ENCODE data around the gene MED27.

Gene MED27

DNA sequence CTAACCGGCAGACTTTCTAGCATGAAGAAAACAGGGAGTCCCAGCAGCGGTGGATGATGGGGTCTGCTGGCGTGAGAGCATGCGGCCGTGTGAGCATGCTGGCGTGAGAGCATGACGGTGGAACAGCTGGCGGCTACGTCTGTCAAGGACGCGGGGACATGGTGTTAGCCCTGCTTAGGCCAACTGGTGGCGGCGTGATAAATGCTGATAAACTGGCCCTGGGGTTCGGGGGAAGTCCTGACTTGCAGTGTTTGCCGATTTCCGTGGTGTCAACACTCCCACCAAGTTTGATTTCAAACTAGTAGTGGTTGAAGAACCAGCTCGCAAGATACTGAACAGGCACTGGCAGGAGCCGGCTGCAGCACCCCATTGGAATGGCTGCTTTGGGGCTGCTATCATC lies 217.4 kb downstream of the MED27 start:
- H2AFZ ChIP-seq (ENCODE audit: low read depth, low read length): no peak overlapping the region
- no peaks in the 10 kb centered on the region for H3K79me2 ChIP-seq (ENCODE audit: insufficient read depth, low read length)
- ATAC-seq (ENCODE audit: insufficient read depth, low read depth) (no peak), DNase-seq (no peak)
- no peak overlapping the region for H3K4me2 ChIP-seq (ENCODE audit: insufficient read depth, low read length)
- TF ChIP-seq CTCF (IDR thresholded peaks at IDR 0.05; ENCODE audit: borderline replicate concordance, extremely low read depth, low read length, poor library complexity, severe bottlenecking) (no peak), EZH2 (IDR thresholded peaks at IDR 0.05; ENCODE audit: borderline replicate concordance, low read depth, low read length, severe bottlenecking) (no peak)
- H3K27ac ChIP-seq (ENCODE audit: low read length): no peak overlapping the region
- no peaks in the 10 kb centered on the region for H3K4me1 ChIP-seq (ENCODE audit: insufficient read depth, low read length)
- no peaks in the 10 kb centered on the region for H3K27me3 ChIP-seq (ENCODE audit: insufficient read depth, low read length, poor library complexity)
- peaks cover 19% of the 10 kb centered on the region for H3K36me3 ChIP-seq (ENCODE audit: insufficient read depth, low read length)
- H4K20me1 ChIP-seq (ENCODE audit: insufficient read depth, low read length): no peaks in the 10 kb centered on the region
- no peak overlapping the region for H3K9ac ChIP-seq (ENCODE audit: low read depth, low read length)
- no peaks in the 10 kb centered on the region for H3K9me3 ChIP-seq (ENCODE audit: insufficient read depth, low read length, severe bottlenecking)
- H3K4me3 ChIP-seq (ENCODE audit: low read depth in 1 of 2, low read length in 2 of 2): no peak overlapping the region

DNA sequence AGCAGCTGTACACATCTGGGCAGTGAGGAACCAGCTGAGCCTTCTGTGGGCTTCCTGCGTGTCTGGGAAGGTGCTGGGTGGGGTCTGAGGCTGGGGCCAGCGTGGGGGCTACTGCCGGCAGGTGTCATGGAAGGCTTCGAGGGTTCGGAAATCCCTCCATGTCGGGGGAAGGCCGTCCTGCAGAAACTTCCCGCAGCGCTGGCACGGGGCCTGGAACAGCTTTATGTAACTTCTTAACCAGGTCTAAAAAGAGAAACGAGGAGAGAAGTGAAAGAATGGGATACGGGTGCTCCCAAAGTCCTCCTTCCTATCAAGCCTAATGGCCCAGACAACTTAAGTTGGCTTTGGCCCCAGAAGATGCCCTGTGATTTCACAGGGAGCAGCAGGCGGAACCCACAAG lies 219.2 kb downstream of the MED27 start:
- no peaks in the 10 kb centered on the region for H3K27me3 ChIP-seq (ENCODE audit: insufficient read depth, low read length, poor library complexity)
- TF ChIP-seq EZH2 (IDR thresholded peaks at IDR 0.05; ENCODE audit: borderline replicate concordance, low read depth, low read length, severe bottlenecking) (no peak), CTCF (IDR thresholded peaks at IDR 0.05; ENCODE audit: borderline replicate concordance, extremely low read depth, low read length, poor library complexity, severe bottlenecking) (no peak)
- H3K79me2 ChIP-seq (ENCODE audit: insufficient read depth, low read length): no peaks in the 10 kb centered on the region

GRCh38 chr9:131858147-131858546 lies 221.5 kb downstream of the MED27 start:
- Histone ChIP-seq H3K4me1 (ENCODE audit: insufficient read depth, low read length) (no peaks in the 10 kb centered on the region), H3K4me3 (ENCODE audit: low read depth in 1 of 2, low read length in 2 of 2) (no peak overlapping the region), H4K20me1 (ENCODE audit: insufficient read depth, low read length) (no peaks in the 10 kb centered on the region), H3K27me3 (ENCODE audit: insufficient read depth, low read length, poor library complexity) (no peaks in the 10 kb centered on the region), H3K9ac (ENCODE audit: low read depth, low read length) (no peak overlapping the region), H2AFZ (ENCODE audit: low read depth, low read length) (no peak overlapping the region), H3K4me2 (ENCODE audit: insufficient read depth, low read length) (no peak overlapping the region), H3K36me3 (ENCODE audit: insufficient read depth, low read length) (peaks cover 19% of the 10 kb centered on the region), H3K27ac (ENCODE audit: low read length) (no peak overlapping the region), H3K79me2 (ENCODE audit: insufficient read depth, low read length) (no peaks in the 10 kb centered on the region), H3K9me3 (ENCODE audit: insufficient read depth, low read length, severe bottlenecking) (no peaks in the 10 kb centered on the region)
- no peak for ATAC-seq (ENCODE audit: insufficient read depth, low read depth)
- no peak for DNase-seq
- TF ChIP-seq EZH2 (IDR thresholded peaks at IDR 0.05; ENCODE audit: borderline replicate concordance, low read depth, low read length, severe bottlenecking) (no peak), CTCF (IDR thresholded peaks at IDR 0.05; ENCODE audit: borderline replicate concordance, extremely low read depth, low read length, poor library complexity, severe bottlenecking) (no peak)

More for the DNA sequence above, 219.2 kb downstream of the MED27 start:
- no peak overlapping the region for H3K9ac ChIP-seq (ENCODE audit: low read depth, low read length)
- no peak overlapping the region for H3K27ac ChIP-seq (ENCODE audit: low read length)
- H3K4me3 ChIP-seq (ENCODE audit: low read depth in 1 of 2, low read length in 2 of 2): no peak overlapping the region
- no peaks in the 10 kb centered on the region for H3K9me3 ChIP-seq (ENCODE audit: insufficient read depth, low read length, severe bottlenecking)
- no peaks in the 10 kb centered on the region for H3K4me1 ChIP-seq (ENCODE audit: insufficient read depth, low read length)
- no peak overlapping the region for H2AFZ ChIP-seq (ENCODE audit: low read depth, low read length)
- no peak for ATAC-seq (ENCODE audit: insufficient read depth, low read depth)
- H4K20me1 ChIP-seq (ENCODE audit: insufficient read depth, low read length): no peaks in the 10 kb centered on the region
- H3K4me2 ChIP-seq (ENCODE audit: insufficient read depth, low read length): no peak overlapping the region
- no peak for DNase-seq
- peaks cover 19% of the 10 kb centered on the region for H3K36me3 ChIP-seq (ENCODE audit: insufficient read depth, low read length)

DNA sequence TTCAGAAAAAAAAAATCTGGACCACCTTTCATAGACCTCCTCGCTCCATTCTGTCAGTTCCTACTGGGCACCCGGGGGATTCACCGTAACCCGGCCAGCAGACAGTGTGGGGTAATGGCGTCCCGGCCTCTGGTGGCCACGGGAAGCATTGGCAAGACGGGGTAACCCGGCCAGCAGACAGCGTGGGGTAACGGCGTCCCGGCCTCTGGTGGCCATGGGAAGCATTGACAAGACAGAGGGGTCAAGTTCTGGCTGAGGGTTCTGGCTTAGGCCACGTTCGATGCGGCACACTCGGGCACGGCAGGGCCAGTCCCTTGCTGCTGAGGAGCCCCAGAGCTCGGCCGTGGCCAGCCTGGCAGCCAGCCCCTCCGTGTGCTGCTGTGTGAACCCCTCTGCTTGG lies 223.6 kb downstream of the MED27 start:
- Histone ChIP-seq H3K9me3 (ENCODE audit: insufficient read depth, low read length, severe bottlenecking) (no peaks in the 10 kb centered on the region), H2AFZ (ENCODE audit: low read depth, low read length) (no peak overlapping the region), H4K20me1 (ENCODE audit: insufficient read depth, low read length) (no peaks in the 10 kb centered on the region), H3K4me1 (ENCODE audit: insufficient read depth, low read length) (no peaks in the 10 kb centered on the region), H3K4me3 (ENCODE audit: low read depth in 1 of 2, low read length in 2 of 2) (no peak overlapping the region), H3K9ac (ENCODE audit: low read depth, low read length) (no peak overlapping the region), H3K79me2 (ENCODE audit: insufficient read depth, low read length) (no peaks in the 10 kb centered on the region), H3K36me3 (ENCODE audit: insufficient read depth, low read length) (peaks cover 11% of the 10 kb centered on the region; the same call in 1 of the 2 replicates), H3K4me2 (ENCODE audit: insufficient read depth, low read length) (no peak overlapping the region), H3K27me3 (ENCODE audit: insufficient read depth, low read length, poor library complexity) (no peaks in the 10 kb centered on the region), H3K27ac (ENCODE audit: low read length) (no peak overlapping the region)
- DNase-seq: no peak
- TF ChIP-seq EZH2 (IDR thresholded peaks at IDR 0.05; ENCODE audit: borderline replicate concordance, low read depth, low read length, severe bottlenecking) (no peak), CTCF (IDR thresholded peaks at IDR 0.05; ENCODE audit: borderline replicate concordance, extremely low read depth, low read length, poor library complexity, severe bottlenecking) (no peak)
- no peak for ATAC-seq (ENCODE audit: insufficient read depth, low read depth)

All from DND-41 (cell line).